GF-D8 (cell line): Measurements from ENCODE around the gene NR1H4.
"Not testable (repeated sequence)": the region's sequence is repeated elsewhere in the genome, so short reads cannot be mapped to it uniquely, and the experiment has no call there.

Source experiments
- DNase-seq: peaks from one replicate; lab custom pipeline; 2025; lab: John Stamatoyannopoulos, UW

NR1H4 gene

DNA sequence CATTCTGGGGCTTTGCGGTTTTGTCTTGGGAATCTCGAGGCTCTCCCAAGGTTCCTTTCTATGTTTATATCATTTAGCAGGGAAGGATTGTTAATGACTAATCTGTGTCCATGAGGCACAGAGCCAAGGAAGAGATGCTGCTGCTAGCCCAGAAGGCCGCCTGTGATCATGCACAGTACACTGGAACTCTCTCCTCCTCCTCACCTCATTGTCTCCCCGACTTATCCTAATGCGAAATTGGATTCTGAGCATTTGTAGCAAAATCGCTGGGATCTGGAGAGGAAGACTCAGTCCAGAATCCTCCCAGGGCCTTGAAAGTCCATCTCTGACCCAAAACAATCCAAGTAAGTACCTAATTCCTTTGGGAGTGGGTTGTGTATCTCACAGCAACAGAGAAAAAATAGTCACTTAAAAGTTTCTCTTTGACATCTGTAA, at the start of gene NR1H4:
Gene NR1H4, plus strand, starts transcription at position 151 of the 435 bp plus-strand sequence. CDS start 19,458 bp downstream, outside the sequence.
- DNase-seq: no peak

GRCh38 chr12:100426145-100426544, 47.5 kb upstream of the NR1H4 start:
- DNase-seq: no peak

- no peak for DNase-seq
Measured at GRCh38 chr12:100427078-100427477, 46.6 kb upstream of the NR1H4 start.

- not testable (repeated sequence) for DNase-seq
Measured at GRCh38 chr12:100430251-100430650, 43.4 kb upstream of the NR1H4 start.

GRCh38 chr12:100433701-100434100, 40.0 kb upstream of the NR1H4 start:
- DNase-seq: peak; percentile 27

- no peak for DNase-seq
Measured at GRCh38 chr12:100434177-100434576, 39.5 kb upstream of the NR1H4 start.

- DNase-seq: no peak
Measured at GRCh38 chr12:100435957-100436356, 37.7 kb upstream of the NR1H4 start.

- DNase-seq: peak; percentile 36
Measured at GRCh38 chr12:100437038-100437841, 36.4 kb upstream of the NR1H4 start.

- DNase-seq: no peak
Measured at GRCh38 chr12:100439797-100440196, 33.9 kb upstream of the NR1H4 start.

- no peak for DNase-seq
Measured at GRCh38 chr12:100442403-100442802, 31.3 kb upstream of the NR1H4 start.

- DNase-seq: no peak
Measured at GRCh38 chr12:100443434-100443833, 30.2 kb upstream of the NR1H4 start.

- no peak for DNase-seq
Measured at GRCh38 chr12:100445081-100445481, 28.6 kb upstream of the NR1H4 start.

DNA sequence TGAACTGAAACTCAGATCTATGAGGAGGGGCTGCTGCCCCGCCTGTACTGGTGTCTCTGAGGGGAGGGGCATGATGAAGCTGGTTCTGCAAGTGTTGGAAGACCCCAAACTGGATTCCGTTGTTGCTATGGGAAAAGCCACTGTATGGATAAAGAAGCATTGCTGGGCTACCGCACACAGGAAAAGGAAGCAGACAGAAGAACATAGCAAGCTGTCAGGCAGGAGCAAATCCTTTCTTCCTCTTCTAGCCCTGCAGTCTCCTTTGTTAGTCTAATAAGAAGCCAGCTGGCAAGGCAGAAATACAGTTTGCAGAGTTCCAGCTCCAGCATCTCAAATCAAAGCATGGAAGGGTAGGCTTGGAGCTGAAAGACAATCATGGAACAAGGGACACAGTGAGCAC, 26.3 kb upstream of the NR1H4 start:
- DNase-seq: peak; percentile 10

DNA sequence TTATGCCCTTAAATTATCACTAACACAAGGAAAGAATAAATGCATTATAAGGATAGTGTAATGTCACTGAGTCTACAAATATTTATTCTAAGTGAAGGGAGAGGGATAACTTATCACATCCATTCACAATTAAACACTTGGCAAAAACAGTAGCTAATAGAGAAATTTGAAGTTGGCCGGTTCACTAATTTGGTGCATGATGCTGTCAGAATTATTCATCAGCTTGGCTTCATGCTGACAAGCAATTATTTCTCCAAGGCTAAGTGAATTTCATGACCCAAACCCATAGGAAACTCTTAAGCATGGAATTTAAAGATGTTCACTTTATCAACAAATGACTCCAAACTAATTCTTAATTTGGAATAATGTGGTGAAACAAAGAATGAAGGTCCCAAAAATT, 25.0 kb upstream of the NR1H4 start:
- no peak for DNase-seq

DNA sequence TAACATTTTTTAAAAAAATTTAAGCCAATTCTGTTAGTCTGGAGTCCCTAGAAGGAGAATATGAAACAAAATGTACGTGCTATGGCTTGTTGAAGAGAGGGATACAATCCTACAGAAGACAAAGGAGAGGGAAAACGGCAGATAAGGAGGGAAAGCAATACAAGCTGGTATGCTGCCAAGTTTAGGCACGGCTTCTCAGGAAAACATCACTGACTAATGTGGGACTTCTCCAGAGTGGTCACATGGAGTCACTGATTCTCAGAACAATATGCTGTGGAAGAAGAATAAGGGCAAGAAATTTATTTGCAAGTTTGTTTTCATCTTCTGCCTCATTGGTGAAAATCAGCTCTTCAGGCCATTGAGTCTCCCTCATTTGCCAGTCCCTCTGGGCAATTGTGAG, 22.9 kb upstream of the NR1H4 start:
- no peak for DNase-seq

- DNase-seq: no peak
Measured at GRCh38 chr12:100453951-100454350, 19.7 kb upstream of the NR1H4 start.

DNA sequence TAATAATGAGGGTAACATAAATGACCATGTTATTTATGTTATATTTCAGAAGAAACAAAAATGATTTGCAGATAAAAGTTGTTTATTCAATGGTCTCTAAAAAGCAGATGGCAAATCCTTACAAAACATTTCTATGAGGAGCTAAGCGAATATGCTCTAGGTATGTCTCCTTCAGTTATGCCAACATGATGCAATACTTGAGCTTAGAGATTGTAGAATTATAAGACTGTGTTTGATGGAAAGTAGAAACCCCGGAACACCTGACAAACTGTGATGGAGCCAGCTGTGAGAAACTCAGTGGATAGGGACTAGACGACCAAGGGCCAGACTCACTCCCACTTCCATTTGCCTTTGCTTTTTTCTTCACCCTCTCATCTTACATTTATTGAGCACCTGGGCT, 17.8 kb upstream of the NR1H4 start:
- no peak for DNase-seq

DNA sequence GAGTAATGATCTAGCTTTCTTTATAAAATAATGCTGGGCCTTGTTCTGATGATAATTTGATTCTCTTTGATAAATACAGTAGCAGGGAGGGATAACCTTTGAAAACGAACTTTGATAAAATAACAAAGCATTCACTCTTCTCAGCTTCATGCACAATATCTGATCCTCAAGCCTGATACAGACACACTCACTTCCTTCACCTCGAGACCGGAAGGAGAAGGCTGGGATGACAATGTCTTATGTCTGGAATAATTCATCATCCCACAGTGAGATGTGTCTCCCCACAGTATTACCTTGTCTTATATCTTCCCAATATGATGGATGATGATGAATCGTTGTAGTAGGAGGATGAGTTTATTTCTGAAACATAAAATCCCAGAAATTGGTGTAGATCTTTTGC, 15.5 kb upstream of the NR1H4 start:
- DNase-seq: no peak

- DNase-seq: no peak
Measured at GRCh38 chr12:100460702-100461101, 13.0 kb upstream of the NR1H4 start.

DNA sequence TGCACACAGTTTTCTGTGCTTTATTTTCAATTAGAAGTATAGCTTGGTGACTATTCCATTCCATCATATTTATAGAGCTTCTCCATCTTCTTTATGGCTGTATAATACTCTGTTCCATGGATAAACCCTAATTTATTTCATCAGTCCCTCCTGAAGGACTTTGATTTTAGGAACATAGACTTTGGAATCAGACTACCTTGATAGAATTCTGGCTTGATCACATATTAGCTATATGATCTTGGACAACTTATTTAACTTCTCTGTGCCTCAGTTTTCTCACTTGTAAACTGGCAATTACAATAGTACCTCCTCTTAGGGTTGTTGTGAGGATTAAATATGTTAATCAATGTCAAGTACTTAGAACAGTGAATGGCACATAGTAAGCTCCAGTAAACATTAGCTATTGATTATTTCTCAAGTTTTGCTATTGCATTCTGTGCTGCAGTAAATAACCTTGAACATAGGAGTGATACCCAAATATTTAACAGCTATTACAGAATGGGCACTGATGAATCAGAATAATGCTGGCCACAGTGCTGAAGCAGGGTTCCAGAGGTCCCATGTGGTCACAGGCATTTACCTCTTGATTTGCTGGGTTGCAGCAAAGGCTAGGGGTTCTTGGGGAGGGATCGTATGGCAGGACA, 12.2 kb upstream of the NR1H4 start:
- no peak for DNase-seq

DNA sequence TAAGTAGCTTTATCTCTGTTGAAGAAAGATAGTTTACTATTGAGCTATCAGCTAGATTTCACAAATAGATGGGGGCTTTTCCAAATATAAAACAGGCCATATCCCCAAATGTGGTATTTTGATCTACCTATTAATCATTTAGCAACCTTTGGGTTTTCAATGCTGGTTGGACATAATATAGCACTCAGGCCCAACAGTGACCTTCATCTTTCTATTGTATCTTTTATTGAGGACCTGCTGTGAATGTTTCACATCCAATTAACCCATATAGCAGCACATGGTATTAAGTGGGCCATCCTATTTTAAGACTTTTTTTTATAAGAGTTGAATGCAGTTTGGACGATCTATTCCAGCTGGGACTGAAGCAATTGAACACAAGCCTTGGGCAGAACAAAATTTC, 10.0 kb upstream of the NR1H4 start:
- no peak for DNase-seq

DNA sequence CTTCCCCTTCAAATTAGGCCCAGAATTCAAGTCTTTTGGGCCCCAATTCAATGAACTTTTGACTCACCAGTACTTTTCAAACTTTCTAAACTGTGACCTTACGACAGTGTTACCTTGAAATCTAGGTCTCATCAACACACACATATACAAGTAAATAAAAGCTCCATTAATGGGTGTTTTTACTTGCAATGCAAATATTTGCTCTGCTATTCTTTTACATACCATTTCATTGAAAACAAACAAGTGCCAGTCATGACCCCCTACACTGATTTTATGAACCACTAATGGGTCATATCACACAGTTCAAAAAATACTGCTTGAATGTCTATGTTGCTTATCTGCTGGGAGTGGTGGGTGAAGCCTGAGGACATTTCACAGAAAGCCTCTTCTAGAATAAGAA, 9.1 kb upstream of the NR1H4 start:
- no peak for DNase-seq

DNA sequence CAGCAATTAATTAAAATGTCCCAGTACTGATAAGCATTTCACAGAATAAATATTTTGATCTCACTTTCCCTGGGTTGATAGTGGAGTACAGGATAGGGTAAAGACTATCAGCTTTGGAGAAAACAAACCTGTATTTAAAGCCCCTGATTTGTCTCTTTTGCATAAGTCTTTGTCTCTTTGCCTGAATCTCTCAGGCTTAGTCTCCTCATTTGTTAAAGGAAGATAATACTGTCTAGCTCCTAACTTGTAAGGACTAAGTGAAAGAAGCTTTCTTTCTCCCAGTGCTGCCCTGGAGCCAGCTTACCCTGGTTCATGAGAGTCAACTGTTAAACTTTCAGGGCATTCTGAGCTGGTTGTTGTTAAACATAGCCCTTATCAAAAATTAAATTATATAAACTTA, 5.5 kb upstream of the NR1H4 start:
- DNase-seq: no peak

DNA sequence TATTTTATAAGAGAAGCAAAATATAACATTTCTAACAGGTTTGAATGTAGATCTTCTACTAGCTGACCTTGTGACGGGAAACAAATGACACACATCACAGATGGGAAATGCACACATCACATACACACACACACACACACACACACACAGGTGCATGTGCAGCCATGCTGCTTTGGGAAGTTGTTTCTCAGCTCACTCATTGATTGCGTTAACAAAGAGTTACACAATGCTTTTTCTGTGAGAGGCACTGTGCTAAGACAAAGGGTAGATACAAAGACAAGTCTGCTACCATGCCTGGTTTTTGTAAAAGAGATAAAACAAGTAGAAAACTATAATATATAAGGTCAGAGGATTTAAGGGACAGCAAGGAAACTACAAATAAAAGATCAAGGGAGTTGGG, 1.3 kb upstream of the NR1H4 start:
- DNase-seq: no peak
